ENCODE results near the gene CDT1. TPM values are rescaled to one million over a fixed set of nuclear protein-coding genes. Genes with fewer than 3 reads are reported as not detected.
"Not testable (repeated sequence)": the region's sequence is repeated elsewhere in the genome, so short reads cannot be mapped to it uniquely, and the experiment has no call there.

CDT1 gene
- total RNA-seq, 1 donor from 2014 or later, result 79.6 TPM

- Mint-ChIP-seq H3K4me3 (peak overlapping the region; percentile 9), H3K9me3 (no peaks in the 10 kb centered on the region), H3K27me3 (ENCODE audit: low read depth) (peaks cover 33% of the 10 kb centered on the region)
Observed at GRCh38 chr16:88787579-88788314, 15.8 kb upstream of the CDT1 start.

GRCh38 chr16:88788749-88789148 lies 14.8 kb upstream of the CDT1 start:
- not testable (repeated sequence) for H3K9me3 Mint-ChIP-seq; H3K27ac Mint-ChIP-seq (ENCODE audit: unreplicated experiment); H3K4me1 Mint-ChIP-seq; H3K4me3 Mint-ChIP-seq; H3K36me3 Mint-ChIP-seq (ENCODE audit: low read depth); DNase-seq (ENCODE audit: low read depth, low spot score)
- peaks cover 24% of the 10 kb centered on the region for H3K27me3 Mint-ChIP-seq (ENCODE audit: low read depth)

More at GRCh38 chr16:88787579-88788314, 15.8 kb upstream of the CDT1 start:
- TF ChIP-seq CTCF (conservative IDR thresholded peaks at IDR 0.05), result no peak
- H3K4me1 Mint-ChIP-seq, result peaks cover 15% of the 10 kb centered on the region
- DNase-seq (ENCODE audit: low read depth, low spot score), result no peak
- no peak overlapping the region for H3K27ac Mint-ChIP-seq (ENCODE audit: unreplicated experiment)
- H3K36me3 Mint-ChIP-seq (ENCODE audit: low read depth), result no peaks in the 10 kb centered on the region

GRCh38 chr16:88789594-88789993 lies 14.0 kb upstream of the CDT1 start:
- H3K27ac Mint-ChIP-seq (ENCODE audit: unreplicated experiment), result no peak overlapping the region
- no peak for TF ChIP-seq CTCF (conservative IDR thresholded peaks at IDR 0.05)
- DNase-seq (ENCODE audit: low read depth, low spot score), result no peak
- no peak overlapping the region for H3K4me3 Mint-ChIP-seq
- peaks cover 9% of the 10 kb centered on the region for H3K4me1 Mint-ChIP-seq
- H3K36me3 Mint-ChIP-seq (ENCODE audit: low read depth), result no peaks in the 10 kb centered on the region
- peaks cover 21% of the 10 kb centered on the region for H3K27me3 Mint-ChIP-seq (ENCODE audit: low read depth)
- no peaks in the 10 kb centered on the region for H3K9me3 Mint-ChIP-seq

GRCh38 chr16:88790312-88791211 lies 13.0 kb upstream of the CDT1 start:
- Mint-ChIP-seq H3K27ac (ENCODE audit: unreplicated experiment) (no peak overlapping the region), H3K4me3 (peak overlapping the region; percentile 47)
- DNase-seq (ENCODE audit: low read depth, low spot score), result no peak

GRCh38 chr16:88792078-88792550 lies 11.5 kb upstream of the CDT1 start:
- Mint-ChIP-seq H3K9me3 (no peaks in the 10 kb centered on the region), H3K27ac (ENCODE audit: unreplicated experiment) (no peak overlapping the region), H3K4me1 (peaks cover 9% of the 10 kb centered on the region), H3K36me3 (ENCODE audit: low read depth) (no peaks in the 10 kb centered on the region), H3K4me3 (no peak overlapping the region), H3K27me3 (ENCODE audit: low read depth) (peaks cover 14% of the 10 kb centered on the region)
- no peak for TF ChIP-seq CTCF (conservative IDR thresholded peaks at IDR 0.05)
- DNase-seq (ENCODE audit: low read depth, low spot score), result no peak

More at GRCh38 chr16:88790312-88791211, 13.0 kb upstream of the CDT1 start:
- H3K27me3 Mint-ChIP-seq (ENCODE audit: low read depth), result peaks cover 20% of the 10 kb centered on the region
- no peaks in the 10 kb centered on the region for H3K9me3 Mint-ChIP-seq
- peaks cover 9% of the 10 kb centered on the region for H3K4me1 Mint-ChIP-seq
- no peak for TF ChIP-seq CTCF (conservative IDR thresholded peaks at IDR 0.05)
- no peaks in the 10 kb centered on the region for H3K36me3 Mint-ChIP-seq (ENCODE audit: low read depth)

Data from neural crest cell (in vitro differentiated cells).